ENCODE measurements around the gene PLCH1.
"Not testable (repeated sequence)": the region's sequence is repeated elsewhere in the genome, so short reads cannot be mapped to it uniquely, and the experiment has no call there.

The PLCH1 gene

GRCh38 chr3:155641956-155642355 is 102.9 kb downstream of the PLCH1 start:
- DNase-seq (ENCODE audit: low spot score) = no peak

- DNase-seq (ENCODE audit: low spot score) = no peak
These were observed 104.8 kb downstream of the PLCH1 start for GRCh38 chr3:155640098-155640497.

DNA sequence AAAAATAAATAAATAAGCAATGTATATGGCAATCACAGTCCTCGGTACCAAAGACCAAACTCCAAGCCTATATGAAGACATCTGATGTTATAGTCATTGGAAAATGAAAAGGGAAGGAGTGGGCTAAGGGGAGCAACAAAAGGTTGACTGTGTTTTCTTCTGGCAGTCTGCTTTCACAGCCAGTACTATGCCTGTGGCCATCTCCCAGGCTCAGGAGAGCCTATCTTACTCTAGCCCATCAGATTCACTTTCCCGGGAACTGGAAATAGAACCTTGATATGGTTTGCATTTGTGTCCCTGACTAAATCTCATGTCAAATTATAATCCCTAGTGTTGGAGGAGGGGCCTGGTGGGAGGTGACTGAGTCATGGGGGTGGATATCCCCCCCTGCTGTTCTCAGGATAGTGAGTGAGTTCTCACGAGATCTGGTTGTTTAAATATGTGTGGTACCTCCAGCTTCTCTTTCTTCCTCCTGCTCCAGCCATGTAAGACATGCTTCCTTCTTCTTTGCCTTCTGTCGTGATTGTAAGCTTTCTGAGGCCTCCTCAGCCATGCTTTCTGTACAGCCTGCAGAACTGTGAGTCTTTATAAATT is 105.3 kb downstream of the PLCH1 start:
- no peak for DNase-seq (ENCODE audit: low spot score)

GRCh38 chr3:155638461-155638860 is 106.4 kb downstream of the PLCH1 start:
- not testable (repeated sequence) for DNase-seq (ENCODE audit: low spot score)

GRCh38 chr3:155637567-155637966 is 107.3 kb downstream of the PLCH1 start:
- no peak for DNase-seq (ENCODE audit: low spot score)

GRCh38 chr3:155635056-155635455 is 109.8 kb downstream of the PLCH1 start:
- DNase-seq (ENCODE audit: low spot score) = no peak

- no peak for DNase-seq (ENCODE audit: low spot score)
These were observed 110.7 kb downstream of the PLCH1 start for GRCh38 chr3:155634121-155634719.

GRCh38 chr3:155631323-155632019 is 113.4 kb downstream of the PLCH1 start:
- DNase-seq (ENCODE audit: low spot score) = no peak

- no peak for DNase-seq (ENCODE audit: low spot score)
These were observed 115.3 kb downstream of the PLCH1 start for GRCh38 chr3:155629556-155629955.

GRCh38 chr3:155629056-155629455 is 115.8 kb downstream of the PLCH1 start:
- DNase-seq (ENCODE audit: low spot score) = no peak

- DNase-seq (ENCODE audit: low spot score) = not testable (repeated sequence)
These were observed 122.2 kb downstream of the PLCH1 start for GRCh38 chr3:155622647-155623046.

GRCh38 chr3:155620552-155620951 is 124.3 kb downstream of the PLCH1 start:
- not testable (repeated sequence) for DNase-seq (ENCODE audit: low spot score)

DNA sequence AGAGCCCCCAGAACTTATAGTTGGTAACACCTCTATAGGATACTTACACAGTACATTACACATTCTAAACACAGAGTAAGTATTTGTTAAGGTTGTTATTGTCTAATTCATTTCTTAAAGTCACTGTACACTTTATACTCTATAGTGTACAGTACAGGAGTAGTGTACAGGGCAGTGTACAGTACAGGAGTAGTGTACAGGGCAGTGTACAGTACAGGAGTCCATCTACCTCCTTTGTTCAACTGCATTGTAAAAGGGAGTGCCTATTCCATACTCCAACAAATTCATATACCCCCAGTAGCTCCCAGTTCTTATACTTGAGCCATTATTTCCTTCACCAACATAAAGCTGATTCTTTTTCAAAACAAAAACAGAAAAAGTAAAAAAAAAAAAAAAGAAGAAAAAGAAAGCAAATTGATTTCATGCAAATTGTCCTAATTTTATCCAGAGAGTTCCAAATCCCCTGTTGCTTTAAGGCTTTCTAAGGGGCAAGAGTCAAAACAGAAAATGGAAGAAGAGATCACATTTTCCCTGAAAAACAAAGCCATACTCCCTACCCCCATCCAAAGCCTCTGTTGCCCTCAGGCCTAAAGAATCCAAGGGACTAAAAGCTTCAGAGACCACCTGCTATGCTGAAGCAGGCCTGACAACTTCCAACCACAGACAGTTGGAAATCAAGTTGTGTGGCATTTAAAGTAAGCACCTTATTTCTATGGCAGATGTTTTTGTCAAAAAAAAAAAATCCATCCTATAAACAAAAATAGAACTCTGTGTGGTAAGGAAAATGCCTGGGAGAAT is 125.6 kb downstream of the PLCH1 start:
- no peak for DNase-seq (ENCODE audit: low spot score)

GRCh38 chr3:155618543-155618942 is 126.3 kb downstream of the PLCH1 start:
- DNase-seq (ENCODE audit: low spot score) = no peak

DNA sequence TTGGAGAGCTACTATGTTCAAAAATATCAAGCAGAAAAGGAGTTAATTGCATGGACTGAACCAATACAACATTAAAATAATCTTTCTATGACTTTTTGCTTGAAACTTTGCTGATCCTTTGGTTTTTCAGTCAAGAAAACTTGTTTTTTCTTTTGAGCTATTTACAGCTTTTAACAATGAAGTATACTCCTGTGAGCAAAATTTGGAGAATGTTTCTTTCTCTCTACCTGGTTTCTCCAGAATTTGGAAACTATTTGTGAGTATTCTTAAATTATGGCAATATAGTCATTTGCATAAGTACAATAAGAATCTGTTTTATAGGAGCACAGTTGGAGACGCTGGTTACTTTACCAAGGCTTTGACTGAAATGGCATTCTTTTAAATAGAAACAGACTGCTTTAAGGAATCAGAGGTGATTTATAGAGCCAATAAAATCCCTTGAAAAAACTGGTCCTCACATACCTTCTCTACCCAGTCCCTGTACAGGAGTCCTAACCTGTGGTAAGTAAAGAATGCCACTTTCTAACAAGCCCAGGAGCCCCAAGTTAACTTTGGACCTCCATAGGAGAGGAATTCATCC is 127.4 kb downstream of the PLCH1 start:
- DNase-seq (ENCODE audit: low spot score) = no peak

- DNase-seq (ENCODE audit: low spot score) = not testable (repeated sequence)
These were observed 129.7 kb downstream of the PLCH1 start for GRCh38 chr3:155615141-155615540.

DNA sequence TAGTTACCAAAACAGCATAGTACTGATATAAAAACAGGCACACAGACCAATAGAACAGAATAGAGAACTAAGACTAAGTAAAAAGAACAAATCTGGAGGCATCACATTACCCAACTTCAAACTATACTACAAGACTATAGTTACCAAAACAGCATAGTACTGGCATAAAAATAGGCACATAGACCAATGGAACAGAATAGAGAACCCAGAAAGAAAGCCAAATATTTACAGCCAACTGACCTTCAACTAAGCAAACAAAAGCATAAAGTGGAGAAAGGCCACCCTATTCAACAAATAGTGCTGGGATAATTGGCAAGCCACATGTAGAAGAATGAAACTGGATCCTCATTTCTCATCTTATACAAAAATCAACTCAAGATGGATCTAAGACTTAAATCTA is 130.5 kb downstream of the PLCH1 start:
- not testable (repeated sequence) for DNase-seq (ENCODE audit: low spot score)

DNA sequence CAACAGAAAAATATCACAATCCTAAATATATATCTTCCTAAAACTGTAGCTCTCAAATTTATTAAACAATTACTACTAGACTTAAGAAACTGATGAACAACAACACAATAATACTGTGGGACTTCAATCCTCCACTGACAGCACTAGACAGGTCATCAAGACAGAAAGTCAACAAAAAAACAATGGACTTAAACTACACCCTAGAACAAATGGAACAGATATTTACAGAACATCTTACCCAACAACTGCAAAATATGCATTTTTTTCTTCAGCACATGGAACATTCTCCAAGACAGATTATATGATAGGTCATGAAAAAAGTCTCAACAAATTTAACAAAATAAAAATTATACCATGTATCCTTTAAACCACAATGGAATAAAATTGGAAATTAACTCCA is 133.4 kb downstream of the PLCH1 start:
- DNase-seq (ENCODE audit: low spot score) = no peak

- DNase-seq (ENCODE audit: low spot score) = no peak
These were observed 135.3 kb downstream of the PLCH1 start for GRCh38 chr3:155609586-155609985.

DNA sequence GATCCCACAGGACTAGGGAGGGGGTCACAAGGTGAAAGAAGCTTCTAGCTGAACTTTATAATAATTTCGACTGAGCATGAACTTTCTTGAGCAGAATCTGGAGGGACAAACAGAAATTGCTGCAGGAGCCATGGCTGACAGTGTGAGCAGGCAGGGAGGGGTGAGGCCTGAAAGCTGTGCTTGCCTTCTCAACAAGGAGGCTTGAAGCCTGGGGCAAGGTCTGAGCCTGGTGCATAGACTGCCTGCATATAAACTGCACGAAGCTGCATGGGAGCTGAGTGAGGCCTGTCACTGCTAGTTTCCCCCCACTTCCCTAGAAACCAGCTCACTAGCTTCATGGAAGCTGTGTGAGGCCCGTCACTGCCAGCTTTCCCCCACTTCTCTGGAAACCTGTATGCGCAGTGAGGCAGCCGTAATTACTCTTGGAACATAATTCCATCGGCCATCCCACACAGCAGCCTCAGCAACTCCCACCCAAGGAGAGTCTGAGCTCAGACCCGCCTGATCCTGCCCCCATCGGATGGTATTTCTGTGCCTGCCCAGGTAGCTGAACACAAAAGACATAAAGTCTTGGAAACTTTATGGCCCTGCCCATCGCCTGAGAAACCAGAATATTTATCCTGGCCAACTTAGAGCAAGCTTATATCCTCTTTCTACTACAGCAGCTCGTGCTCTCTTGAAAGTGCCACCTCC is 136.5 kb downstream of the PLCH1 start:
- no peak for DNase-seq (ENCODE audit: low spot score)

GRCh38 chr3:155607761-155608160 is 137.1 kb downstream of the PLCH1 start:
- DNase-seq (ENCODE audit: low spot score) = no peak

GRCh38 chr3:155605571-155605970 is 139.3 kb downstream of the PLCH1 start:
- no peak for DNase-seq (ENCODE audit: low spot score)
